SKM-1 treated with dmso at 0.1 percent for 144 hours (cell line): ENCODE results near the gene PIK3AP1.

Experiments
- DNase-seq: peaks from one replicate; lab custom pipeline; 2025; ENCODE audit not compliant: unreplicated experiment; lab: John Stamatoyannopoulos, UW

PIK3AP1 gene

GRCh38 chr10:96646301-96646700 lies 74.0 kb downstream of the PIK3AP1 start:
- DNase-seq = no peak

- DNase-seq = no peak
These were observed 75.1 kb downstream of the PIK3AP1 start for GRCh38 chr10:96645191-96645721.

- DNase-seq = no peak
These were observed 76.4 kb downstream of the PIK3AP1 start for GRCh38 chr10:96643920-96644319.

- DNase-seq = peak; percentile 71
These were observed 77.3 kb downstream of the PIK3AP1 start for GRCh38 chr10:96642973-96643372.

- no peak for DNase-seq
These were observed 77.8 kb downstream of the PIK3AP1 start for GRCh38 chr10:96642530-96642929.

GRCh38 chr10:96641396-96642295 lies 78.7 kb downstream of the PIK3AP1 start:
- DNase-seq = no peak

- DNase-seq = no peak
These were observed 80.4 kb downstream of the PIK3AP1 start for GRCh38 chr10:96639899-96640298.

- no peak for DNase-seq
These were observed 81.6 kb downstream of the PIK3AP1 start for GRCh38 chr10:96638696-96639095.

GRCh38 chr10:96638120-96638519 lies 82.2 kb downstream of the PIK3AP1 start:
- DNase-seq = no peak

- DNase-seq = no peak
These were observed 82.6 kb downstream of the PIK3AP1 start for GRCh38 chr10:96637709-96638108.

GRCh38 chr10:96636551-96636950 lies 83.8 kb downstream of the PIK3AP1 start:
- no peak for DNase-seq

- DNase-seq = no peak
These were observed 87.2 kb downstream of the PIK3AP1 start for GRCh38 chr10:96632974-96633710.

- no peak for DNase-seq
These were observed 93.0 kb downstream of the PIK3AP1 start for GRCh38 chr10:96627292-96627691.

GRCh38 chr10:96626795-96627194 lies 93.5 kb downstream of the PIK3AP1 start:
- no peak for DNase-seq

GRCh38 chr10:96625173-96625572 lies 95.1 kb downstream of the PIK3AP1 start:
- DNase-seq = no peak

GRCh38 chr10:96622013-96622787 lies 98.1 kb downstream of the PIK3AP1 start:
- DNase-seq = no peak

- DNase-seq = no peak
These were observed 100.2 kb downstream of the PIK3AP1 start for GRCh38 chr10:96619796-96620773.

- no peak for DNase-seq
These were observed 101.2 kb downstream of the PIK3AP1 start for GRCh38 chr10:96619120-96619519.

- no peak for DNase-seq
These were observed 101.7 kb downstream of the PIK3AP1 start for GRCh38 chr10:96618653-96619052.

GRCh38 chr10:96616961-96617360 lies 103.4 kb downstream of the PIK3AP1 start:
- DNase-seq = no peak
